Tibial nerve (tissue), 4 donors: ENCODE data around the gene ABI2.
"Not testable (repeated sequence)": the region's sequence is repeated elsewhere in the genome, so short reads cannot be mapped to it uniquely, and the experiment has no call there.

Experiments
- EP300 ChIP-seq, 2 donors: sonication (generic); formaldehyde crosslinking; IDR thresholded peaks; one replicate each; pipeline ENCODE4 v1.6.1; 2017; ENCODE audit warnings: antibody characterized with exemption in 2 of 2, mild to moderate bottlenecking in 1 of 2
- POLR2A ChIP-seq, 2 donors: fragments of 450-650 bp; IDR thresholded peaks; one replicate each; pipeline ENCODE4 v1.6.1; 2017; ENCODE audit warnings: antibody characterized with exemption in 2 of 2, mild to moderate bottlenecking in 2 of 2, moderate library complexity in 2 of 2
- TF ChIP-seq, protein P1 (sequence below), 5 experiments: fragments of 200-600 bp in 3 of 5; fragments of 450-650 bp in 2 of 5; sonication (generic) in 3 of 5; IDR thresholded peaks; one replicate each; pipeline ENCODE4 v1.5.1; 2016 to 2019; ENCODE audit warnings: antibody characterized with exemption in 5 of 5, mild to moderate bottlenecking in 3 of 5, moderate library complexity in 2 of 5

DNA sequence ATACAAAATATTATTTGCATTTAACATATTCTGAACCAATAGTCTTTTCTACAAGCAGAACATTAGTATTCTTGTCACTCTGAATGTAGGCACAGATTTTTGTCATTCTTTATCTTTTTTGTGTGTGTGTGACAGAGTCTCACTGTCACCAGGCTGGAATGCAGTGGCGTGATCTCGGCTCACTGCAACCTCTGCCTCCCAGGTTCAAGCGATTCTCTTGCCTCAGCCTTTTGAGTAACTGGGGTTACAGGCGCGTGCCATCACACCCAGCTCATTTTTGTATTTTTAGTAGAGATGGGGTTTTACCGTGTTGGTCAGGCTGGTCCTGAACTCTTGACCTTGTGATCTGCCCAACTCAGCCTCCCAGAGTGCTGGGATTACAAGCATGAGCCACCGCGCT lies 25.6 kb upstream of the ABI2 start:
- TF ChIP-seq, protein P1, sequence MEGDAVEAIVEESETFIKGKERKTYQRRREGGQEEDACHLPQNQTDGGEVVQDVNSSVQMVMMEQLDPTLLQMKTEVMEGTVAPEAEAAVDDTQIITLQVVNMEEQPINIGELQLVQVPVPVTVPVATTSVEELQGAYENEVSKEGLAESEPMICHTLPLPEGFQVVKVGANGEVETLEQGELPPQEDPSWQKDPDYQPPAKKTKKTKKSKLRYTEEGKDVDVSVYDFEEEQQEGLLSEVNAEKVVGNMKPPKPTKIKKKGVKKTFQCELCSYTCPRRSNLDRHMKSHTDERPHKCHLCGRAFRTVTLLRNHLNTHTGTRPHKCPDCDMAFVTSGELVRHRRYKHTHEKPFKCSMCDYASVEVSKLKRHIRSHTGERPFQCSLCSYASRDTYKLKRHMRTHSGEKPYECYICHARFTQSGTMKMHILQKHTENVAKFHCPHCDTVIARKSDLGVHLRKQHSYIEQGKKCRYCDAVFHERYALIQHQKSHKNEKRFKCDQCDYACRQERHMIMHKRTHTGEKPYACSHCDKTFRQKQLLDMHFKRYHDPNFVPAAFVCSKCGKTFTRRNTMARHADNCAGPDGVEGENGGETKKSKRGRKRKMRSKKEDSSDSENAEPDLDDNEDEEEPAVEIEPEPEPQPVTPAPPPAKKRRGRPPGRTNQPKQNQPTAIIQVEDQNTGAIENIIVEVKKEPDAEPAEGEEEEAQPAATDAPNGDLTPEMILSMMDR (IDR thresholded peaks at IDR 0.05) = not testable (repeated sequence)
- not testable (repeated sequence) for TF ChIP-seq EP300, POLR2A (IDR thresholded peaks at IDR 0.05)
